ENCODE measurements around the gene RABGEF1. TPM values are rescaled to one million over a fixed set of nuclear protein-coding genes. Genes with fewer than 3 reads are reported as not detected.

Gene RABGEF1
- total and polyA plus RNA-seq, 9 of the 15 experiments (the other 6 are each of a cell fraction or from before 2014, with no cell fraction given) = 7.0 to 29.3 (median 20.5) TPM

DNA sequence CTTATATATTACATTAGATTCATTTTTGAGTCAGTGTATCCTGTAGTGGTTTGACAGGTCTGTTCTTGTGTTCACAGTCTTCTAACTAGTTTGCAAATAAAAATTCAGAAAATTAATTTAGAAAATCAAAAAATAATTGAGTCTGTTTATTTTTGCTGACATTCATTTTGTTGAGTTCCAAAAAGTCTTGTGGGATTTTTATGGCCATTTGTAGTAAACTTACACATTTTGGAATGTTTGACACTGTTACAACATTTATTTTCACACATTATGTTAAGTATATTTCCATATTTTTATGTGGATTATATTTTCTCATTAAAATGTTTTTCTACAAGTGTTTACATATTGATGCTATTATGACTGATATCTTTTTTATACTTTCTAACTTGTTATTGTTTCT is 16.4 kb downstream of the RABGEF1 start:
- Histone ChIP-seq H2AFZ (ENCODE audit: low read depth, low read length) (no peak overlapping the region), H3K27ac (ENCODE audit: extremely low read depth, low read depth, low read length) (no peak overlapping the region), H3K4me2 (ENCODE audit: insufficient read depth, low read length) (no peak overlapping the region), H3K9me1 (ENCODE audit: control insufficient read depth, insufficient read depth, low read length) (no peaks in the 10 kb centered on the region), H3K4me1 (replicated peaks in 1 of 2; ENCODE audit: control insufficient read depth in 2 of 2, insufficient read depth in 2 of 2, low read length in 2 of 2) (peaks cover 0 to 2% of the 10 kb centered on the region in 2 experiments; a peak in 1 of 5 replicates), H3K9ac (ENCODE audit: insufficient read depth in 1 of 2, low read depth in 2 of 2, low read length in 2 of 2) (no peak overlapping the region), H3K4me3 (no peak overlapping the region), H3K9me3 (replicated peaks; ENCODE audit: control insufficient read depth, insufficient read depth, low read depth, low read length) (no peaks in the 10 kb centered on the region), H3K36me3 (ENCODE audit: control insufficient read depth, insufficient read depth, low read length) (no peaks in the 10 kb centered on the region), H3K79me2 (ENCODE audit: control insufficient read depth, insufficient read depth, low read length) (peaks cover 10% of the 10 kb centered on the region; the same call in 1 of the 3 replicates), H3K27me3 (ENCODE audit: control insufficient read depth in 2 of 2, insufficient read depth in 2 of 2, low read length in 2 of 2) (no peaks in the 10 kb centered on the region), H4K20me1 (replicated peaks; ENCODE audit: control insufficient read depth, insufficient read depth, low read length) (no peaks in the 10 kb centered on the region; the same call in 1 of the 2 replicates)
- ATAC-seq (no peak), DNase-seq (ENCODE audit: extremely low read depth in 1 of 4, low spot score in 3 of 4) (no peak), FAIRE-seq (no peak)
- ChIA-PET CTCF (ENCODE audit: low intra/inter-chr PET ratio) (no interaction called here), POLR2A (interaction anchor here (0.9 kb wide), 1 partner anchor 710 kb away, joined by 3 read pairs; no protein-coding TSS in a partner anchor)
- TF ChIP-seq ZBTB17 (CRISPR knock-in tag; IDR thresholded peaks at IDR 0.05) (no peak), ZNF316 (IDR thresholded peaks at IDR 0.05) (peak; percentile 78), C11orf30 (IDR thresholded peaks at IDR 0.05; ENCODE audit: low read depth) (peak; percentile 70), MAFG (tag; conservative IDR thresholded peaks at IDR 0.05) (0 out of 2 replicates have a peak, but pooled peaks have one; percentile 4)
- TF ChIP-seq, protein P1, sequence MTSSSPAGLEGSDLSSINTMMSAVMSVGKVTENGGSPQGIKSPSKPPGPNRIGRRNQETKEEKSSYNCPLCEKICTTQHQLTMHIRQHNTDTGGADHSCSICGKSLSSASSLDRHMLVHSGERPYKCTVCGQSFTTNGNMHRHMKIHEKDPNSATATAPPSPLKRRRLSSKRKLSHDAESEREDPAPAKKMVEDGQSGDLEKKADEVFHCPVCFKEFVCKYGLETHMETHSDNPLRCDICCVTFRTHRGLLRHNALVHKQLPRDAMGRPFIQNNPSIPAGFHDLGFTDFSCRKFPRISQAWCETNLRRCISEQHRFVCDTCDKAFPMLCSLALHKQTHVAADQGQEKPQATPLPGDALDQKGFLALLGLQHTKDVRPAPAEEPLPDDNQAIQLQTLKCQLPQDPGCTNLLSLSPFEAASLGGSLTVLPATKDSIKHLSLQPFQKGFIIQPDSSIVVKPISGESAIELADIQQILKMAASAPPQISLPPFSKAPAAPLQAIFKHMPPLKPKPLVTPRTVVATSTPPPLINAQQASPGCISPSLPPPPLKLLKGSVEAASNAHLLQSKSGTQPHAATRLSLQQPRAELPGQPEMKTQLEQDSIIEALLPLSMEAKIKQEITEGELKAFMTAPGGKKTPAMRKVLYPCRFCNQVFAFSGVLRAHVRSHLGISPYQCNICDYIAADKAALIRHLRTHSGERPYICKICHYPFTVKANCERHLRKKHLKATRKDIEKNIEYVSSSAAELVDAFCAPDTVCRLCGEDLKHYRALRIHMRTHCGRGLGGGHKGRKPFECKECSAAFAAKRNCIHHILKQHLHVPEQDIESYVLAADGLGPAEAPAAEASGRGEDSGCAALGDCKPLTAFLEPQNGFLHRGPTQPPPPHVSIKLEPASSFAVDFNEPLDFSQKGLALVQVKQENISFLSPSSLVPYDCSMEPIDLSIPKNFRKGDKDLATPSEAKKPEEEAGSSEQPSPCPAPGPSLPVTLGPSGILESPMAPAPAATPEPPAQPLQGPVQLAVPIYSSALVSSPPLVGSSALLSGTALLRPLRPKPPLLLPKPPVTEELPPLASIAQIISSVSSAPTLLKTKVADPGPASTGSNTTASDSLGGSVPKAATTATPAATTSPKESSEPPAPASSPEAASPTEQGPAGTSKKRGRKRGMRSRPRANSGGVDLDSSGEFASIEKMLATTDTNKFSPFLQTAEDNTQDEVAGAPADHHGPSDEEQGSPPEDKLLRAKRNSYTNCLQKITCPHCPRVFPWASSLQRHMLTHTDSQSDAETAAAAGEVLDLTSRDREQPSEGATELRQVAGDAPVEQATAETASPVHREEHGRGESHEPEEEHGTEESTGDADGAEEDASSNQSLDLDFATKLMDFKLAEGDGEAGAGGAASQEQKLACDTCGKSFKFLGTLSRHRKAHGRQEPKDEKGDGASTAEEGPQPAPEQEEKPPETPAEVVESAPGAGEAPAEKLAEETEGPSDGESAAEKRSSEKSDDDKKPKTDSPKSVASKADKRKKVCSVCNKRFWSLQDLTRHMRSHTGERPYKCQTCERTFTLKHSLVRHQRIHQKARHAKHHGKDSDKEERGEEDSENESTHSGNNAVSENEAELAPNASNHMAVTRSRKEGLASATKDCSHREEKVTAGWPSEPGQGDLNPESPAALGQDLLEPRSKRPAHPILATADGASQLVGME (CRISPR knock-in tag; IDR thresholded peaks at IDR 0.05) = no peak
- intact Hi-C loops (cut with micrococcal nuclease) = no loop called here
- in situ Hi-C loops (cut with MboI) = no loop called here
- BruUV-seq (replicated peaks) = no TSS peak
